GM12878 (cell line): ENCODE results near the gene POU5F1. TPM values are rescaled to one million over a fixed set of nuclear protein-coding genes. Genes with fewer than 3 reads are reported as not detected.

Experiments
- ATAC-seq: fragments of 200-7000 bp; cut with Tn5 transposase; 3 replicates; pipeline ENCODE4 v1.9.1; 2020; ENCODE audit warnings: mild to moderate bottlenecking, moderate library complexity
- BruUV-seq: library from RNA; stranded (reverse); fragments of 400-500 nt; replicated peaks from 2 replicates; lab custom pipeline; 2021; lab: Mats Ljungman, UMichigan
- CTCF ChIA-PET: fragments of 300-600 bp; sonication (Branson Sonifier 250); formaldehyde crosslinking; extraction: SDS; loops from one replicate; lab custom pipeline; 2021; ENCODE audit warnings: inconsistent platforms; lab: Yijun Ruan, JAX
- POLR2A ChIA-PET: fragments of 350-600 bp; formaldehyde crosslinking; extraction: SDS; loops from one replicate; lab custom pipeline; 2021; ENCODE audit warnings: inconsistent platforms; lab: Charles Lee
- RAD21 ChIA-PET: fragments of 300-600 bp; sonication (Branson Sonifier 250); formaldehyde crosslinking; loops from one replicate; lab custom pipeline; 2023; ENCODE audit warnings: antibody characterized with exemption; ENCODE audit not compliant: unreplicated experiment; lab: Charles Lee
- SMC1A ChIA-PET: fragments of 300-600 bp; sonication (Branson Sonifier 250); formaldehyde crosslinking; loops from one replicate; lab custom pipeline; 2023; ENCODE audit not compliant: unreplicated experiment, uncharacterized antibody; lab: Charles Lee
- DNase-seq: peaks from one replicate; pipeline ENCODE4 v3.0.0-alpha.2; 2011; ENCODE audit warnings: low read depth, low spot score
- FAIRE-seq: peaks from 3 replicates; lab custom pipeline; 2011; peaks lifted over from hg19 to GRCh38; lab: Jason Lieb, UNC
- H2AFZ ChIP-seq: 2 replicates; pipeline ENCODE4 v1.6.0; 2011; ENCODE audit warnings: low read depth, low read length, control low read depth; ENCODE audit not compliant: control insufficient read depth
- H3K27ac ChIP-seq: 2 replicates; pipeline ENCODE4 v1.5.1; 2011; ENCODE audit warnings: control low read depth; ENCODE audit not compliant: control insufficient read depth, insufficient read depth
- H3K27me3 ChIP-seq, 2 experiments: replicated peaks in 1 of 2; 2 replicates each; pipeline versions ENCODE4 v1.6.0 to v1.6.1; 2011; ENCODE audit warnings: low read length in 1 of 2; ENCODE audit not compliant: control insufficient read depth in 2 of 2, insufficient read depth in 2 of 2
- H3K36me3 ChIP-seq, 2 experiments: 2 replicates each; pipeline ENCODE4 v1.5.1; 2011; ENCODE audit warnings: low read length in 1 of 2; ENCODE audit not compliant: control insufficient read depth in 2 of 2, insufficient read depth in 2 of 2
- H3K4me1 ChIP-seq: 2 replicates; pipeline ENCODE4 v1.6.1; 2011; ENCODE audit warnings: mild to moderate bottlenecking, low read length, moderate library complexity, mixed read lengths; ENCODE audit not compliant: control insufficient read depth, insufficient read depth
- H3K4me2 ChIP-seq: 2 replicates; pipeline ENCODE4 v1.6.0; 2011; ENCODE audit warnings: control low read depth; ENCODE audit not compliant: control insufficient read depth, insufficient read depth
- H3K4me3 ChIP-seq: fragments of 200-600 bp; sonication (generic); 2 replicates; pipeline ENCODE4 v1.5.1; 2016
- H3K79me2 ChIP-seq: 2 replicates; pipeline ENCODE4 v1.6.0; 2011; ENCODE audit warnings: low read length; ENCODE audit not compliant: control insufficient read depth, insufficient read depth
- H3K9ac ChIP-seq: 2 replicates; pipeline ENCODE4 v1.8.0; 2011; ENCODE audit warnings: low read length, control low read depth, mixed read lengths; ENCODE audit not compliant: control insufficient read depth, insufficient read depth
- H3K9me3 ChIP-seq: replicated peaks from 3 replicates; pipeline ENCODE4 v1.5.1; 2011; ENCODE audit warnings: mild to moderate bottlenecking, low read length; ENCODE audit not compliant: control insufficient read depth, insufficient read depth
- H4K20me1 ChIP-seq: 2 replicates; pipeline ENCODE4 v1.6.0; 2011; ENCODE audit not compliant: control insufficient read depth, insufficient read depth
- BCLAF1 ChIP-seq: fragments of 450-650 bp; IDR thresholded peaks from 2 replicates; pipeline ENCODE4 v1.6.1; 2017; ENCODE audit warnings: antibody characterized with exemption, mild to moderate bottlenecking, moderate library complexity
- CREM ChIP-seq: IDR thresholded peaks from 2 replicates; pipeline ENCODE4 v1.6.1; 2014; ENCODE audit warnings: antibody characterized with exemption, low read depth
- E2F4 ChIP-seq: IDR thresholded peaks from 2 replicates; pipeline ENCODE4 v1.6.1; 2012; ENCODE audit warnings: low read depth, low read length, improper control_type of control experiment
- GATAD2B ChIP-seq: fragments of 450-650 bp; conservative IDR thresholded peaks from 2 replicates; pipeline ENCODE4 v1.6.1; 2017; ENCODE audit warnings: low read depth, mild to moderate bottlenecking, moderate library complexity
- JUNB ChIP-seq: IDR thresholded peaks from 2 replicates; pipeline ENCODE4 v1.6.1; 2016; ENCODE audit warnings: antibody characterized with exemption, mild to moderate bottlenecking
- MTA3 ChIP-seq: IDR thresholded peaks from 2 replicates; pipeline ENCODE4 v1.6.1; 2012; ENCODE audit warnings: low read length, inconsistent platforms, borderline replicate concordance
- NFIC ChIP-seq: IDR thresholded peaks from 2 replicates; pipeline ENCODE4 v1.6.1; 2012; ENCODE audit warnings: low read depth, mild to moderate bottlenecking, inconsistent platforms, low read length, moderate library complexity
- SIX5 ChIP-seq: IDR thresholded peaks from 2 replicates; pipeline ENCODE4 v1.6.1; 2011; ENCODE audit warnings: mild to moderate bottlenecking, low read depth, low read length, moderate library complexity; ENCODE audit not compliant: severe bottlenecking
- SREBF2 ChIP-seq: IDR thresholded peaks from 2 replicates; pipeline ENCODE4 v1.6.1; 2012; ENCODE audit warnings: mild to moderate bottlenecking, low read length
- SUZ12 ChIP-seq: fragments of 200-600 bp; sonication (generic); IDR thresholded peaks from one replicate; pipeline ENCODE4 v1.6.1; 2018; ENCODE audit warnings: antibody characterized with exemption, mild to moderate bottlenecking; ENCODE audit not compliant: unreplicated experiment
- TARDBP ChIP-seq: IDR thresholded peaks from 2 replicates; pipeline ENCODE4 v1.6.1; 2016; ENCODE audit warnings: borderline replicate concordance
- YBX1 ChIP-seq: fragments of 450-650 bp; IDR thresholded peaks from 2 replicates; pipeline ENCODE4 v1.6.1; 2016; ENCODE audit warnings: antibody characterized with exemption
- ZBED1 ChIP-seq: IDR thresholded peaks from 2 replicates; pipeline ENCODE4 v1.6.1; 2016; ENCODE audit warnings: borderline replicate concordance
- ZBTB33 ChIP-seq: fragments of 450-650 bp; IDR thresholded peaks from 2 replicates; pipeline ENCODE4 v1.6.1; 2017; ENCODE audit warnings: mild to moderate bottlenecking
- ZNF217 ChIP-seq: fragments of 450-650 bp; IDR thresholded peaks from 2 replicates; pipeline ENCODE4 v1.6.1; 2017; ENCODE audit warnings: antibody characterized with exemption, mild to moderate bottlenecking
- ZSCAN29 ChIP-seq: fragments of 450-650 bp; IDR thresholded peaks from 2 replicates; pipeline ENCODE4 v1.6.1; 2017; ENCODE audit warnings: mild to moderate bottlenecking, moderate library complexity
- WGBS: methylation state at CpG from one replicate; pipeline ENCODE4 v1.1.6; 2016; ENCODE audit warnings: low lambda C conversion rate; ENCODE audit not compliant: insufficient replicate concordance, insufficient coverage; ENCODE audit errors: missing lambda C conversion rate; 5-methylcytosine and 5-hydroxymethylcytosine counted together
- in situ Hi-C: fragments of 300-500 bp; cut with MboI; formaldehyde crosslinking; loops from 9 replicates; pipeline ENCODE4 v1.14.3; 2018; ENCODE audit warnings: mixed read lengths
- intact Hi-C: fragments of 100-400 bp; cut with micrococcal nuclease; formaldehyde crosslinking; loops from one replicate; pipeline ENCODE4 v1.14.2; 2022; ENCODE audit not compliant: unreplicated experiment
- polyA plus RNA-seq, 11 experiments: library from polyadenylated mRNA; depleted of rRNA in 4 of 11; unstranded in 6 of 11; stranded (reverse) in 5 of 11; fragments of >200 nt; fragmentation: Nextera tagmentation in 4 of 11; fragmentation: Illumina TruSeq in 1 of 11; extraction: Ambion mirVana in 4 of 11; extraction: Trizol in 1 of 11; gene quantifications; 1 replicate in 1 of 11; 2 replicates in 10 of 11; pipeline versions ENCODE4 v1.2.1 to v1.2.3, GENCODE V29; 2011 to 2016; ENCODE audit warnings: inconsistent platforms in 2 of 11, missing spikeins in 2 of 11, low read depth in 1 of 11
- total RNA-seq, 4 experiments: library from RNA; depleted of rRNA in 3 of 4; stranded (reverse); fragments of >200 nt in 3 of 4; fragmentation: Illumina TruSeq in 1 of 4; extraction: Trizol in 1 of 4; gene quantifications; 2 replicates each; pipeline versions ENCODE4 v1.2.1 to v1.2.3, GENCODE V29; 2013 to 2021

The POU5F1 gene
- total and polyA plus RNA-seq, 10 of the 15 experiments (the other 5 are each of a cell fraction or from before 2014, with no cell fraction given), result 1.4 to 5.5 (median 3.2) TPM

DNA sequence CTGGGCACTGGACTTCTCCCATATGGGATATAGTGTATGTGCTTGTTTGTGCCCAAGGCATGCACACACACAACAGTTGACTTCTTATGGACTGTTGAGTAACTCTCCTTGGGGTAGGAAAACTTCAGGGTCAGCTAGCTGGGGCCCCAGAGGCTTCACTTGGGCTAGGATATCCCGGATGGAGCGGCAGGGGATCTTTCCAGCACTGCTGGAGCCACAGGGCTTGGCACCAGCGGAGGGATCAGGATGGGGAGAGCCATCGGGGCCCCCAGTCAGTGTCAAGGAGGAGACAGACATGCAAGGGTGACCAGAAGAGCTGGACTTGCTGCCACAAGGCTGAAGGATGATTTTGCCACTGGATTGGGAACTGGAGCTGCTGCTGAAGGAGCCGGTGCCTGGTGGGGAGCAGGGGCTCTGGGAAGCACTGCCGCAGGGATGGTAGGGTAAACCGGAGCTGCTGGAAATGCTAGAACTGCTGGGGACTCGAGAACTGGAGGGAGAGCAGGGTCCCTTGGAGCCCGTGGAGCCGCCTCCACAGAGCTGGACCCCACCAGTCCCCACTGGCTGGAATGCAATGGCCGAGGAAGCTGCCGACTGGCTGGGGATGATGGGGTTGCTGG is 54.4 kb downstream of the POU5F1 start:
- in situ Hi-C loops, result no loop called here
- Histone ChIP-seq H4K20me1 (no peaks in the 10 kb centered on the region), H3K36me3 (no peaks in the 10 kb centered on the region), H3K4me2 (no peak overlapping the region), H3K4me3 (no peak overlapping the region), H3K27me3 (peaks cover 3% of the 10 kb centered on the region in 2 experiments; a peak in 3 of 4 replicates), H3K4me1 (no peaks in the 10 kb centered on the region)
- CTCF ChIA-PET, result interaction anchor here (1.0 to 3.0 kb wide), 4 partner anchors 11 to 36 kb away, joined by 3 to 11 read pairs (median 6); no protein-coding TSS in a partner anchor
- 32% methylated on average over 12 of the region's 12 CpGs for WGBS
- intact Hi-C loops, result no loop called here
- BruUV-seq, result no TSS peak
- TF ChIP-seq GATAD2B (no peak), SIX5 (no peak), CREM (no peak), ZSCAN29 (no peak), TARDBP (no peak), MTA3 (no peak), SUZ12 (no peak), SREBF2 (no peak), ZBTB33 (no peak), BCLAF1 (no peak), JUNB (no peak), ZBED1 (no peak), E2F4 (no peak), NFIC (no peak), ZNF217 (no peak), YBX1 (no peak)
- TF ChIP-seq, all 136 proteins: peak for 0
- no peak for ATAC-seq
- SMC1A ChIA-PET, result interaction anchor here (1.0 kb wide), 2 partner anchors 16 to 29 kb away, joined by 3 to 5 read pairs; no protein-coding TSS in a partner anchor
- RAD21 ChIA-PET, result interaction anchor here (1.0 kb wide), 1 partner anchor 11 kb away, joined by 3 read pairs; no protein-coding TSS in a partner anchor
- no peak overlapping the region for H2AFZ ChIP-seq
- H3K79me2 ChIP-seq, result no peaks in the 10 kb centered on the region
- no peak overlapping the region for H3K27ac ChIP-seq
- H3K9me3 ChIP-seq, result no peaks in the 10 kb centered on the region
- FAIRE-seq, result no peak
- POLR2A ChIA-PET, result no interaction called here
- DNase-seq, result no peak
- H3K9ac ChIP-seq, result no peak overlapping the region
